Measurements from ENCODE around the gene CALHM5.

CALHM5 gene

GRCh38 chr6:116543149-116543548 lies 31.7 kb downstream of the CALHM5 start:
- no peaks in the 10 kb centered on the region for H3K36me3 ChIP-seq (ENCODE audit: control insufficient read depth in 2 of 2, insufficient read depth in 2 of 2, low read length in 2 of 2)
- no peaks in the 10 kb centered on the region for H3K9me3 ChIP-seq (ENCODE audit: control insufficient read depth in 2 of 2, low read length in 2 of 2)
- no peak overlapping the region for H3K27ac ChIP-seq (ENCODE audit: low read depth in 2 of 2, low read length in 2 of 2)
- no peaks in the 10 kb centered on the region for H3K4me1 ChIP-seq (ENCODE audit: control insufficient read depth in 2 of 2, insufficient read depth in 2 of 2, low read length in 2 of 2)
- H3K4me3 ChIP-seq (ENCODE audit: low read length in 2 of 2) = no peak overlapping the region
- peaks cover 3% of the 10 kb centered on the region in 2 donors for H3K27me3 ChIP-seq (ENCODE audit: control insufficient read depth in 2 of 2, insufficient read depth in 2 of 2, low read length in 2 of 2)
- no peak overlapping the region for H3K9ac ChIP-seq (ENCODE audit: low read depth in 1 of 2, low read length in 2 of 2)

DNA sequence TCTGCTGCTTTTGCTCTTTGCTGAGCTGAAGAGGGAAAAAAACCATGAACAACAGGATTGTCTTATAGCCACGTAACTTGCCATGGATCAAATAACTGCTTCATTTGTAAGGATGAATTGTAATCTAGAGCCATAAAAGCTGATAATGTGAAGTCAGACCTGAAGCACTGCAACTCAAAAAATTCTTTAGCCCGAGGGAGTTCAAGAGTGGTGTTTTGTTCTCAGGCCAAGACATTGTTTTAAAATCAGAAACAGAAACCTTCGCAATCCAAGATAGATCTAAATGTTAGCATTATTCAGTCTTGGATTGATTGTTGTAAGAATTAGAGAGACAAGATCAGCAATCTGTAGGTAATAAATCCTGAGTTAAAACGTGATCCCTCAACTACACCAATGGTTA lies 34.2 kb downstream of the CALHM5 start, which contains the start of gene TRAPPC3L:
TSS of gene TRAPPC3L (minus strand) at position 34 of the 400 bp plus-strand sequence. CDS start 170 bp downstream, outside the sequence.
- H3K36me3 ChIP-seq (ENCODE audit: control insufficient read depth in 2 of 2, insufficient read depth in 2 of 2, low read length in 2 of 2) = no peaks in the 10 kb centered on the region
- no peak within 1 kb of the TSS for H3K4me3 ChIP-seq (ENCODE audit: low read length in 2 of 2)
- no peaks in the 10 kb centered on the region for H3K4me1 ChIP-seq (ENCODE audit: control insufficient read depth in 2 of 2, insufficient read depth in 2 of 2, low read length in 2 of 2)
- no peak within 1 kb of the TSS for H3K9ac ChIP-seq (ENCODE audit: low read depth in 1 of 2, low read length in 2 of 2)
- peaks cover 0 to under 1% of the 10 kb centered on the region in 2 donors for H3K27me3 ChIP-seq (ENCODE audit: control insufficient read depth in 2 of 2, insufficient read depth in 2 of 2, low read length in 2 of 2)
- no peak within 1 kb of the TSS for H3K27ac ChIP-seq (ENCODE audit: low read depth in 2 of 2, low read length in 2 of 2)
- H3K9me3 ChIP-seq (ENCODE audit: control insufficient read depth in 2 of 2, low read length in 2 of 2) = no peaks in the 10 kb centered on the region

GRCh38 chr6:116547358-116547757 lies 35.9 kb downstream of the CALHM5 start:
- Histone ChIP-seq H3K27me3 (ENCODE audit: control insufficient read depth in 2 of 2, insufficient read depth in 2 of 2, low read length in 2 of 2) (no peaks in the 10 kb centered on the region), H3K9me3 (ENCODE audit: control insufficient read depth in 2 of 2, low read length in 2 of 2) (no peaks in the 10 kb centered on the region), H3K4me1 (ENCODE audit: control insufficient read depth in 2 of 2, insufficient read depth in 2 of 2, low read length in 2 of 2) (no peaks in the 10 kb centered on the region), H3K36me3 (ENCODE audit: control insufficient read depth in 2 of 2, insufficient read depth in 2 of 2, low read length in 2 of 2) (no peaks in the 10 kb centered on the region), H3K9ac (ENCODE audit: low read depth in 1 of 2, low read length in 2 of 2) (no peak overlapping the region), H3K27ac (ENCODE audit: low read depth in 2 of 2, low read length in 2 of 2) (no peak overlapping the region), H3K4me3 (ENCODE audit: low read length in 2 of 2) (no peak overlapping the region)

- no peaks in the 10 kb centered on the region for H3K9me3 ChIP-seq (ENCODE audit: control insufficient read depth in 2 of 2, low read length in 2 of 2)
- H3K4me1 ChIP-seq (ENCODE audit: control insufficient read depth in 2 of 2, insufficient read depth in 2 of 2, low read length in 2 of 2) = no peaks in the 10 kb centered on the region
- H3K27ac ChIP-seq (ENCODE audit: low read depth in 2 of 2, low read length in 2 of 2) = no peak overlapping the region
- no peak overlapping the region for H3K4me3 ChIP-seq (ENCODE audit: low read length in 2 of 2)
- H3K9ac ChIP-seq (ENCODE audit: low read depth in 1 of 2, low read length in 2 of 2) = no peak overlapping the region
- peaks cover 0 to 5% of the 10 kb centered on the region in 2 donors for H3K27me3 ChIP-seq (ENCODE audit: control insufficient read depth in 2 of 2, insufficient read depth in 2 of 2, low read length in 2 of 2)
- no peaks in the 10 kb centered on the region for H3K36me3 ChIP-seq (ENCODE audit: control insufficient read depth in 2 of 2, insufficient read depth in 2 of 2, low read length in 2 of 2)
These were observed 39.4 kb downstream of the CALHM5 start for GRCh38 chr6:116550796-116551195.

- no peaks in the 10 kb centered on the region for H3K9me3 ChIP-seq (ENCODE audit: control insufficient read depth in 2 of 2, low read length in 2 of 2)
- no peak within 1 kb of the TSS for H3K4me3 ChIP-seq (ENCODE audit: low read length in 2 of 2)
- H3K4me1 ChIP-seq (ENCODE audit: control insufficient read depth in 2 of 2, insufficient read depth in 2 of 2, low read length in 2 of 2) = no peaks in the 10 kb centered on the region
- peaks cover 0 to 5% of the 10 kb centered on the region in 2 donors for H3K27me3 ChIP-seq (ENCODE audit: control insufficient read depth in 2 of 2, insufficient read depth in 2 of 2, low read length in 2 of 2)
- H3K27ac ChIP-seq (ENCODE audit: low read depth in 2 of 2, low read length in 2 of 2) = no peak within 1 kb of the TSS
- H3K9ac ChIP-seq (ENCODE audit: low read depth in 1 of 2, low read length in 2 of 2) = no peak within 1 kb of the TSS
- H3K36me3 ChIP-seq (ENCODE audit: control insufficient read depth in 2 of 2, insufficient read depth in 2 of 2, low read length in 2 of 2) = no peaks in the 10 kb centered on the region
These were observed 42.0 kb downstream of the CALHM5 start, which contains the start of gene CALHM4 for GRCh38 chr6:116553451-116553850. Gene CALHM4, plus strand, starts transcription at chr6:116553751. Its CDS starts 43 bp downstream, at chr6:116553794.

DNA sequence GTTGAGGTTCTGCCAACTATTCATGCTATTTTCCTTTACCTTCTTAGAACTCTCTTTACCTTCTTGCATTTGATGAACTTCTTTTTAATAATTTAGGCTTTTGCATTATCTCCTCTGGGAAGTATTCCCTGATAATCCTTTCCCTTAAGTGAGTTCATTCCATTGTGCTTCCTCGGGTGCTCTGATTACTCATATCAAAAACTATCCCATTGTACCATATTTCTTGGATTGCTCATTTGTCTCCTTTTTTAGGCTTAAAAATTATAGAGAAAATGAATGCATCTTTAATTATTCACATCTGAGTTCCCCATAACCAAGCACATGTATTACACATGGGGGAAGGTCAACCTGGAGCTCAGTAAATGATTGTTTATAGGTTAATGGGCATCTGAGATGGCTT lies 44.6 kb downstream of the CALHM5 start:
- no peaks in the 10 kb centered on the region for H3K36me3 ChIP-seq (ENCODE audit: control insufficient read depth in 2 of 2, insufficient read depth in 2 of 2, low read length in 2 of 2)
- no peak overlapping the region for H3K9ac ChIP-seq (ENCODE audit: low read depth in 1 of 2, low read length in 2 of 2)
- H3K9me3 ChIP-seq (ENCODE audit: control insufficient read depth in 2 of 2, low read length in 2 of 2) = no peaks in the 10 kb centered on the region

DNA sequence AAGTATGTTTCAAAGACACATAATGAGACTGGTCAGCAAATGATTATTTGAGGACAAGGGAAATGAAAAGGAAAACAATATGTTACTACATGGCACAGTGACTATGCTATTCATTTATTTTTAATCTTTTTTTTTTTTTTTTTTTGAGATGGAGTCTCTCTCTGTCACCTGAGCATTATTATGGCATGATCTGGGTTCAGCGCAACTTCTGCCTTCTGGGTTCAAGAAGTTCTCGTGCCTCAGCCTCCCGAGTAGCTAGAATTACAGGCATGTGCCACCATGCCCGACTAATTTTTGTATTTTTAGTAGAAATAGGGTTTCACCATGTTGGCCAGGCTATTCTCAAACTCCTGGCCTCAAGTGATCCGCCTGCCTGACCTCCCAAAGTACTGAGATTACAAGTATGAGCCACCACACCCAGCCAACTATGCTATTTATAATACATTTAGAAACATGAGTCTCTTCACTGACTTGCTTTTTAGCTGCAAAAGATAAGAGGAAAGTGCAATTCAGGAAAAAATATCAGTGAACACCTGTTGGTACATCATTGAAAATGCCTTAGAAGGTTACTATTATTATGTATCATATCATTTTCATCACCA lies 45.5 kb downstream of the CALHM5 start:
- H3K9ac ChIP-seq (ENCODE audit: low read depth in 1 of 2, low read length in 2 of 2) = no peak overlapping the region

More for the DNA sequence above, 44.6 kb downstream of the CALHM5 start:
- H3K27me3 ChIP-seq (ENCODE audit: control insufficient read depth in 2 of 2, insufficient read depth in 2 of 2, low read length in 2 of 2) = peaks cover 0 to 7% of the 10 kb centered on the region in 2 donors
- no peaks in the 10 kb centered on the region for H3K4me1 ChIP-seq (ENCODE audit: control insufficient read depth in 2 of 2, insufficient read depth in 2 of 2, low read length in 2 of 2)
- H3K4me3 ChIP-seq (ENCODE audit: low read length in 2 of 2) = no peak overlapping the region
- H3K27ac ChIP-seq (ENCODE audit: low read depth in 2 of 2, low read length in 2 of 2) = no peak overlapping the region

GRCh38 chr6:116557893-116558292 lies 46.5 kb downstream of the CALHM5 start:
- H3K36me3 ChIP-seq (ENCODE audit: control insufficient read depth in 2 of 2, insufficient read depth in 2 of 2, low read length in 2 of 2) = no peaks in the 10 kb centered on the region
- H3K27me3 ChIP-seq (ENCODE audit: control insufficient read depth in 2 of 2, insufficient read depth in 2 of 2, low read length in 2 of 2) = peaks cover 0 to 7% of the 10 kb centered on the region in 2 donors
- no peaks in the 10 kb centered on the region for H3K9me3 ChIP-seq (ENCODE audit: control insufficient read depth in 2 of 2, low read length in 2 of 2)
- H3K27ac ChIP-seq (ENCODE audit: low read depth in 2 of 2, low read length in 2 of 2) = no peak overlapping the region
- H3K4me1 ChIP-seq (ENCODE audit: control insufficient read depth in 2 of 2, insufficient read depth in 2 of 2, low read length in 2 of 2) = no peaks in the 10 kb centered on the region
- H3K4me3 ChIP-seq (ENCODE audit: low read length in 2 of 2) = no peak overlapping the region
- H3K9ac ChIP-seq (ENCODE audit: low read depth in 1 of 2, low read length in 2 of 2) = no peak overlapping the region

More for the DNA sequence above, 45.5 kb downstream of the CALHM5 start:
- no peak overlapping the region for H3K27ac ChIP-seq (ENCODE audit: low read depth in 2 of 2, low read length in 2 of 2)
- no peak overlapping the region for H3K4me3 ChIP-seq (ENCODE audit: low read length in 2 of 2)
- no peaks in the 10 kb centered on the region for H3K9me3 ChIP-seq (ENCODE audit: control insufficient read depth in 2 of 2, low read length in 2 of 2)
- H3K4me1 ChIP-seq (ENCODE audit: control insufficient read depth in 2 of 2, insufficient read depth in 2 of 2, low read length in 2 of 2) = no peaks in the 10 kb centered on the region
- peaks cover 0 to 7% of the 10 kb centered on the region in 2 donors for H3K27me3 ChIP-seq (ENCODE audit: control insufficient read depth in 2 of 2, insufficient read depth in 2 of 2, low read length in 2 of 2)
- no peaks in the 10 kb centered on the region for H3K36me3 ChIP-seq (ENCODE audit: control insufficient read depth in 2 of 2, insufficient read depth in 2 of 2, low read length in 2 of 2)

GRCh38 chr6:116560130-116560529 lies 48.7 kb downstream of the CALHM5 start:
- Histone ChIP-seq H3K9ac (ENCODE audit: low read depth in 1 of 2, low read length in 2 of 2) (no peak overlapping the region), H3K27me3 (ENCODE audit: control insufficient read depth in 2 of 2, insufficient read depth in 2 of 2, low read length in 2 of 2) (peaks cover 3 to 6% of the 10 kb centered on the region in 2 donors), H3K9me3 (ENCODE audit: control insufficient read depth in 2 of 2, low read length in 2 of 2) (no peaks in the 10 kb centered on the region), H3K4me1 (ENCODE audit: control insufficient read depth in 2 of 2, insufficient read depth in 2 of 2, low read length in 2 of 2) (no peaks in the 10 kb centered on the region), H3K4me3 (ENCODE audit: low read length in 2 of 2) (no peak overlapping the region), H3K27ac (ENCODE audit: low read depth in 2 of 2, low read length in 2 of 2) (no peak overlapping the region), H3K36me3 (ENCODE audit: control insufficient read depth in 2 of 2, insufficient read depth in 2 of 2, low read length in 2 of 2) (no peaks in the 10 kb centered on the region)

GRCh38 chr6:116561377-116562018 lies 50.1 kb downstream of the CALHM5 start:
- no peaks in the 10 kb centered on the region for H3K4me1 ChIP-seq (ENCODE audit: control insufficient read depth in 2 of 2, insufficient read depth in 2 of 2, low read length in 2 of 2)
- H3K4me3 ChIP-seq (ENCODE audit: low read length in 2 of 2) = peak overlapping the region; percentile 42 to 65
- H3K27ac ChIP-seq (ENCODE audit: low read depth in 2 of 2, low read length in 2 of 2) = no peak overlapping the region
- H3K9ac ChIP-seq (ENCODE audit: low read depth in 1 of 2, low read length in 2 of 2) = no peak overlapping the region
- no peaks in the 10 kb centered on the region for H3K9me3 ChIP-seq (ENCODE audit: control insufficient read depth in 2 of 2, low read length in 2 of 2)
- peaks cover 11 to 15% of the 10 kb centered on the region in 2 donors for H3K27me3 ChIP-seq (ENCODE audit: control insufficient read depth in 2 of 2, insufficient read depth in 2 of 2, low read length in 2 of 2)
- no peaks in the 10 kb centered on the region for H3K36me3 ChIP-seq (ENCODE audit: control insufficient read depth in 2 of 2, insufficient read depth in 2 of 2, low read length in 2 of 2)
